Small intestine (tissue), 7 donors: ENCODE measurements around the gene DDX19B. TPM values are rescaled to one million over a fixed set of nuclear protein-coding genes. Genes with fewer than 3 reads are reported as not detected.
"Not testable (repeated sequence)": the region's sequence is repeated elsewhere in the genome, so short reads cannot be mapped to it uniquely, and the experiment has no call there.

Experiments
- DNase-seq, 2 donors: peaks; one replicate each; pipeline versions ENCODE4 v3.0.0 to v3.0.0-alpha.2; 2013
- FAIRE-seq: peaks from 2 replicates; lab custom pipeline; 2012; peaks lifted over from hg19 to GRCh38; lab: Jason Lieb, UNC
- H3K27ac ChIP-seq, 3 donors: one replicate each; pipeline ENCODE4 v1.5.1; 2013; ENCODE audit warnings: low read length in 2 of 3, mild to moderate bottlenecking in 2 of 3, control low read depth in 1 of 3, inconsistent platforms in 1 of 3, low read depth in 1 of 3, moderate library complexity in 1 of 3
- H3K27me3 ChIP-seq, 3 donors: one replicate each; pipeline ENCODE4 v1.6.1; 2013; ENCODE audit warnings: low read length in 3 of 3, inconsistent platforms in 1 of 3; ENCODE audit not compliant: control insufficient read depth in 3 of 3, insufficient read depth in 3 of 3
- H3K36me3 ChIP-seq, 3 donors: one replicate each; pipeline ENCODE4 v1.6.1; 2013; ENCODE audit warnings: low read length in 3 of 3, inconsistent platforms in 1 of 3, low read depth in 1 of 3, mild to moderate bottlenecking in 1 of 3, moderate library complexity in 1 of 3; ENCODE audit not compliant: control insufficient read depth in 3 of 3, insufficient read depth in 2 of 3
- H3K4me1 ChIP-seq, 3 donors: one replicate each; pipeline ENCODE4 v1.6.1; 2013; ENCODE audit warnings: low read length in 2 of 3, inconsistent platforms in 1 of 3, low read depth in 1 of 3, mild to moderate bottlenecking in 1 of 3, moderate library complexity in 1 of 3; ENCODE audit not compliant: control insufficient read depth in 3 of 3, insufficient read depth in 2 of 3
- H3K4me3 ChIP-seq, 3 donors: one replicate each; pipeline ENCODE4 v1.5.1; 2013; ENCODE audit warnings: low read length in 3 of 3, control low read depth in 1 of 3, inconsistent platforms in 1 of 3, low read depth in 1 of 3, mild to moderate bottlenecking in 1 of 3, moderate library complexity in 1 of 3
- H3K9me3 ChIP-seq, 2 donors: one replicate each; pipeline ENCODE4 v1.6.1; 2013; ENCODE audit warnings: low read depth in 1 of 2, low read length in 1 of 2; ENCODE audit not compliant: control insufficient read depth in 2 of 2, insufficient read depth in 1 of 2
- WGBS, 3 donors: extraction: QIAGEN DNeasy Blood & Tissue Kit; methylation state at CpG; one replicate each; pipeline ENCODE4 v1.1.7; 2013; 5-methylcytosine and 5-hydroxymethylcytosine counted together
- polyA plus RNA-seq, 4 donors: library from polyadenylated mRNA; stranded (reverse) in 3 of 4; unstranded in 1 of 4; fragments of 200-250 nt in 3 of 4; fragments of 120-200 nt in 1 of 4; gene quantifications; one replicate each; pipeline versions ENCODE4 v1.2.1 to v1.2.3, GENCODE V29; 2013
- donor health status: healthy with polysubstance abuse.
- donor health status: control.
- donor health status: control.
- donor health status: Bipolar disorder and iron deficiency.
- donor health status: healthy.

The DDX19B gene
- polyA plus RNA-seq, 4 donors: 21.3 to 28.9 (median 27.7) TPM

DNA sequence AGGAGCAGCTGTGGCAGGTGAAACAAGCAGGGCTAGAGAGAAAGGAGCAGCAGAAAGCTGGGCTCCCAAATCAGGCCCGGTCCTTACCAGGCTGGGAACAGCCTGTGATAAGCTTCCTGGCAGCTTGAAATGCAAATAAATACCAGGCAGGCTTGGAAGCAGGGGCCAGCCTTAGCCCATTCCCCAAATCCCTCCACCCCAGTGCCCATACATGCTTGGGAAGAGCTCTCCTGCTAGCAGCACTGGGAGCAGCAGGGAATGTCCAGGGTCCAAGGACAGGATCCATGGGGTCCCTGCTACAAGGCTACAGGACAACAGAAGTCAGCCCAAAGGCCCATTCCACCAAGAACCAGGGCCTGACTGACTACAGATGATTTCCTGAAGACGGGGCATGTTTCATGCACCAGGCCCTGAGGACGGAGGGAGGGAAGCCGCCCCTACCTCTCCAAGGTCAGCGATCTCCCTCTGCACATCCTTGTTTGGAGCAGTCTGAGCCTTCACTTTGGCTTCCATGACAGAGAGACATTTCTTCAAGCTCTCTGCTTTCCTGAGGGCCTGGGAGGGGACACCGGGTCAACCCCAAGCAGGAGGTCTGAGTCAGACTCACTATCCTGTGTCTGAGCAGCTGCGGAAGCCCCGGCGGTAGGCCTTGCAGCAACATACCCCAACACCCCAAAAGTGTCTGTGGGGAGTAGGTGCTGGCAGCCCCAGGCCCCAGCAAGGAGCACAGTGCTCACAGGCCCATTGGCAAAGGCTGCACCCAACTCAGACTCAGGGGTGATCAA, 44.6 kb upstream of the DDX19B start:
- H3K27me3 ChIP-seq: no peaks in the 10 kb centered on the region
- no peak overlapping the region for H3K4me3 ChIP-seq
- WGBS, 3 donors: 91 to 94% (median 94%) methylated on average over 9 of the region's 9 CpGs
- H3K36me3 ChIP-seq: peaks cover 21 to 71% (median 36%) of the 10 kb centered on the region in 3 donors
- H3K9me3 ChIP-seq: no peaks in the 10 kb centered on the region
- H3K4me1 ChIP-seq: peaks cover 0 to 15% (median 3%) of the 10 kb centered on the region in 3 donors
- DNase-seq (no peak), FAIRE-seq (no peak)
- no peak overlapping the region for H3K27ac ChIP-seq

DNA sequence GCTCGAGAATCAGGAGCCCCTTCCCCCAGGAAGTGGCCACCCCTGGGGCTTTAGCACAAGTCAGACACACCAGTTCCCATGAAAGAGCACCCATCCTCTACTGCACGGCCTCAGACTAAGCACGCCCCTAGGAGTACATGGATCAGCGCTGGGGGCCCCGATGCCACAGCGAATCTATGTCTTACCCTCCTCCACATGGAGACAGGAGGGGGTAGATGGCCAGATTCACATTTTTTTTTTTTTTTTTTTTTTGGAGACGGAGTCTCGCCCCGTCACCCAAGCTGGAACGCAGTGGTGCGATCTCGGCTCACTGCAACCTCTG, 44.1 kb upstream of the DDX19B start:
- Histone ChIP-seq H3K4me3 (no peak overlapping the region), H3K4me1 (peaks cover 0 to 15% (median 0%) of the 10 kb centered on the region in 3 donors), H3K27ac (peak overlapping the region in 1 of 3 donors; percentile 83), H3K9me3 (no peaks in the 10 kb centered on the region), H3K27me3 (no peaks in the 10 kb centered on the region), H3K36me3 (peaks cover 21 to 77% (median 38%) of the 10 kb centered on the region in 3 donors)
- FAIRE-seq (no peak), DNase-seq (no peak)
- 96 to 97% (median 97%) methylated on average over 12 of the region's 12 CpGs for WGBS, 3 donors

DNA sequence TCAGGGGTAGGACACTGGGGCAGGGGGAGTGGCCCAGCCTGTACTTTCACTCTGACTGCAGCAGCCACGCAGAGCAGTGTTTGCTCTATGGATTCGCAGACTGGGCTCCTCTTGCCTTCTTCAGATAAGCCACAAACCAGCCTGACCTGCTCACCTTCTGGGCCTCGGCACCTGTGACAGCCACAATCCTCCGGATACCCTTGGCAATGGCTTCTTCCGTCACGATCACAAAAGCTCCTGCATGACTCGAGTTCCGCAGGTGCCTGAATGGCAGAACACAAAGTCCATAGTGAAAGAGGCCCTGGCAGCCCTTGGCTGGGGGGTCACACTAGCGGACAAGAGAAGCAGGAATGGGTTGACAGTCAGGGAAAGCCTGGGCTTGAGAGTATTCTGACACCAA, 43.4 kb upstream of the DDX19B start:
- peak overlapping the region in 1 of 3 donors; percentile 13 for H3K4me3 ChIP-seq
- peaks cover 26 to 83% (median 44%) of the 10 kb centered on the region in 3 donors for H3K36me3 ChIP-seq
- FAIRE-seq (no peak), DNase-seq (peak in 1 of 2 donors; percentile 72)
- no peaks in the 10 kb centered on the region for H3K27me3 ChIP-seq
- 78 to 86% (median 86%) methylated on average over 9 of the region's 9 CpGs for WGBS, 3 donors
- peak overlapping the region in 1 of 3 donors; percentile 83 for H3K27ac ChIP-seq
- H3K9me3 ChIP-seq: no peaks in the 10 kb centered on the region
- H3K4me1 ChIP-seq: peaks cover 0 to 15% (median 0%) of the 10 kb centered on the region in 3 donors

DNA sequence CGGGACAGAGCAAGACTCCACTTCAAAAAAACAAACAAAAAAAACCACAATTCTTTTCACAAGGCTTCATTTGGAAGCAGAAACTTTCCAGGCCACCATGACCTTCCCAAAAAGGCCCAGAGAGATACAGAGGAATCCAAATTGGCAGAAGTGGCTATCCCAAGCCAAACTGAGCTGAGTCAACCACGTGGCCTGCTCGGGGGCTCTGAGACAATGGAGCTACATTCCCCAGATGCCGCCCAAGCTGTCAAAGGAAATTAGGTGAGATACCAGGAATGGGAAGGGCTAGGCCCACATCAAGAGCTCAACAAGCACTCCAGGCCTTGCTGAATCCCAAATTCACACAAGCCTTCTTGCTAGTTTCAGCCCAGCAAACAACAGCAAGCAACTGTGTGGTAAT, 41.6 kb upstream of the DDX19B start:
- no peaks in the 10 kb centered on the region for H3K27me3 ChIP-seq
- no peak overlapping the region for H3K4me3 ChIP-seq
- DNase-seq: no peak
- no peaks in the 10 kb centered on the region for H3K9me3 ChIP-seq
- peaks cover 30 to 93% (median 53%) of the 10 kb centered on the region in 3 donors for H3K36me3 ChIP-seq
- 87 to 95% (median 88%) methylated on average over 4 of the region's 4 CpGs for WGBS, 3 donors
- no peak for FAIRE-seq
- H3K4me1 ChIP-seq: peaks cover 0 to 13% (median 0%) of the 10 kb centered on the region in 3 donors
- H3K27ac ChIP-seq: no peak overlapping the region

DNA sequence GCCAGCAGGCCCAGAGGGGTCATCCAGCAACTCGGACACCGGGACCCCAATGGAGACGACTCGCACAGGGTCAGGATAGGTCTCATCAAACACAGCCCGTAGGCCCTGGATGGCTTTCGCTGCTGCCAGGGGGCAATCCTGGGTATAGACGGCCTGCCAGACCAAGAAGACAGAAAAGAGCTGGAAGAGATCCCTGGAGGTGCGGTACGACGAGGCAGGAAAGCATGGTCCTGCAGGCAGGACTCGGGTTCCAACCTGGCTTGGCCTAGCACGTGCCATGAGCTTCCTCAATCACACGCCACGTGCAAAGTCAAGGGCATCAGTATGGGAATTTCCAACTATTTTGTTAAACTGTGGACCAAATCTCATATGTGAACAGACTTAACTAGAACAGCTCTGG, 40.9 kb upstream of the DDX19B start:
- Histone ChIP-seq H3K4me3 (no peak overlapping the region), H3K4me1 (peaks cover 0 to 13% (median 0%) of the 10 kb centered on the region in 3 donors), H3K27ac (no peak overlapping the region), H3K27me3 (no peaks in the 10 kb centered on the region), H3K9me3 (no peaks in the 10 kb centered on the region), H3K36me3 (peaks cover 28 to 92% (median 54%) of the 10 kb centered on the region in 3 donors)
- DNase-seq (no peak), FAIRE-seq (no peak)
- 95 to 97% (median 97%) methylated on average over 14 of the region's 14 CpGs for WGBS, 3 donors

DNA sequence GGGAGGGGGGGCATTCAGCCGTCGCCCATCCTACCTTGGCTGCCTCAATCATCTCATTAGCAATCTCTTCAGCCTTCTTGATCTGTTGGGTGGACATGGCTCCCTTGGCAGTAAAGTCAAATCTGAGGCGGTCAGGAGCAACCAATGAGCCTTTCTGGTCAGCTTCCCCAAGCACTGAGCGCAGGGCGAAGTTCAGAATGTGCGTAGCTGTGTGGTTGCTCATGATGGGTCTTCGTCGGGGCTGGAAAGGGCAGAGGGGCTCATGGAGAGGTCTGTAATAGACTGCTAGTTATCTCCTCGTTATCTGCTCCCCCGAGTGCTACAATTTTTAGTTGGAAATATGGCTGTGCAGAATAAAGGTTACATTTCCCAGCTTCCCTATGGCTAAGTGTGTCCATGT, 40.0 kb upstream of the DDX19B start:
- Histone ChIP-seq H3K4me1 (peaks cover 0 to 13% (median 0%) of the 10 kb centered on the region in 3 donors), H3K36me3 (peaks cover 31 to 92% (median 54%) of the 10 kb centered on the region in 3 donors), H3K9me3 (no peaks in the 10 kb centered on the region), H3K27ac (no peak overlapping the region), H3K4me3 (no peak overlapping the region), H3K27me3 (no peaks in the 10 kb centered on the region)
- no peak for DNase-seq
- WGBS, 3 donors: 95 to 98% (median 97%) methylated on average over 10 of the region's 10 CpGs
- no peak for FAIRE-seq

DNA sequence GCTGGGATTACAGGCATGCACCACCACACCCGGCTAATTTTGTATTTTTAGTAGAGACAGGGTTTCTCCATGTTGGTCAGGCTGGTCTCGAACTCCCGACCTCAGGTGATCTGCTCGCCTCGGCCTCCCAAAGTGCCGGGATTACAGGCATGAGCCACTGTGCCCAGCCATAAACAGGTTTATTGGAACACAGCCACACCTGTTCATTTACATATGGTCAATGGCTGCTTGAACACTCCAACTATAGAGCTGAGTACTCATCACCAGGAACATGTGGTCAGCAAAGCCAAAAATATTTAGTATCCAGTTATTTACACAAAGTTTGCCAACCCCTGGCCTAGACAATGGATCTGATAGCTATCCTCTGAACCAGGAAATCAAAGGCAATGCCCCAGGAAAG, 39.1 kb upstream of the DDX19B start:
- peaks cover 29 to 92% (median 55%) of the 10 kb centered on the region in 3 donors for H3K36me3 ChIP-seq
- FAIRE-seq: not testable (repeated sequence)

DNA sequence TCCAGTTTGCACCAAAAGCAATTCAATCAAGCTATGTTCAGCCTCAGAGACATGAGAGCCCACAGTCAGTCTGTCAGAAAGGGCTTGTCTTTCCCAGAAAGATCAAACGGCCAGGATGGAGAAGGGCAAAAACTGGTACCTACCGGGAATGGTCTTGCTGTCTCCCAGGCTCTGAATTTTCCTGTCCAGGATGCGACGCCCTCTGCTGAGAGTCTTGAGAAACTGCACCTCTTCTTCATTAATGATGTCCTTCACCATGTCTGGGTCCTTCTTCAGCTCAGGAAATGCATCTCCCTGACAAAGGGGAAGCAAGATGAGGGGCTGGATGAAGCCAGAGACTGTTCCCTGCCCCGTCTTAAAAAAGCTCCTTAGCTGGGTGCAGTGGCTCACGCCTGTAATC, 31.5 kb upstream of the DDX19B start:
- H3K36me3 ChIP-seq: peaks cover 8 to 87% (median 30%) of the 10 kb centered on the region in 3 donors
- DNase-seq (peak; percentile 62 to 70), FAIRE-seq (no peak)

More for the DNA sequence above, 39.1 kb upstream of the DDX19B start:
- peaks cover 0 to 11% (median 0%) of the 10 kb centered on the region in 3 donors for H3K4me1 ChIP-seq
- not testable (repeated sequence) for H3K9me3 ChIP-seq, DNase-seq, H3K27ac ChIP-seq, H3K4me3 ChIP-seq, H3K27me3 ChIP-seq
- 67 to 87% (median 84%) methylated on average over 4 to 5 of the region's 6 CpGs for WGBS, 3 donors

More for the DNA sequence above, 31.5 kb upstream of the DDX19B start:
- Histone ChIP-seq H3K27me3 (no peaks in the 10 kb centered on the region), H3K4me1 (no peaks in the 10 kb centered on the region), H3K4me3 (no peak overlapping the region), H3K9me3 (no peaks in the 10 kb centered on the region), H3K27ac (no peak overlapping the region)
- 45 to 52% (median 48%) methylated on average over 6 of the region's 6 CpGs for WGBS, 3 donors
